SW480 (cell line): ENCODE measurements around the gene TMEM106C.
A peak's percentile ranks its signal among the peaks of the same experiment; 100 is the strongest.

Source experiments
- DNase-seq: peaks from one replicate; pipeline ENCODE4 v3.0.0-alpha.2; 2016; ENCODE audit warnings: low spot score

The TMEM106C gene

GRCh38 chr12:47963340-47964040 is at the start of gene TMEM106C:
Gene TMEM106C (plus strand): TSS chr12:47963596. CDS start chr12:47964237, 641 bp downstream.
- DNase-seq, result peak; percentile 85

- DNase-seq, result no peak
These were observed 42.5 kb upstream of the TMEM106C start for GRCh38 chr12:47920913-47921312.

- DNase-seq, result no peak
These were observed 41.5 kb upstream of the TMEM106C start for GRCh38 chr12:47921907-47922306.

GRCh38 chr12:47927346-47927745 is 36.0 kb upstream of the TMEM106C start:
- DNase-seq, result no peak

GRCh38 chr12:47930634-47931033 is 32.8 kb upstream of the TMEM106C start:
- no peak for DNase-seq

- no peak for DNase-seq
These were observed 32.2 kb upstream of the TMEM106C start for GRCh38 chr12:47931187-47931586.

- DNase-seq, result no peak
These were observed 28.2 kb upstream of the TMEM106C start for GRCh38 chr12:47935184-47935583.

- peak; percentile 55 for DNase-seq
These were observed 25.3 kb upstream of the TMEM106C start for GRCh38 chr12:47938093-47938492.

- no peak for DNase-seq
These were observed 24.8 kb upstream of the TMEM106C start for GRCh38 chr12:47938594-47938993.

GRCh38 chr12:47939009-47939601 is 24.3 kb upstream of the TMEM106C start:
- no peak for DNase-seq

GRCh38 chr12:47940773-47941474 is 22.5 kb upstream of the TMEM106C start:
- DNase-seq, result no peak

- no peak for DNase-seq
These were observed 22.0 kb upstream of the TMEM106C start for GRCh38 chr12:47941475-47941780.

- no peak for DNase-seq
These were observed 21.4 kb upstream of the TMEM106C start for GRCh38 chr12:47941871-47942613.

- no peak for DNase-seq
These were observed 20.7 kb upstream of the TMEM106C start for GRCh38 chr12:47942614-47943225.

- DNase-seq, result peak; percentile 65
These were observed 19.6 kb upstream of the TMEM106C start for GRCh38 chr12:47943623-47944340.

GRCh38 chr12:47944685-47945340 is 18.6 kb upstream of the TMEM106C start:
- no peak for DNase-seq

- no peak for DNase-seq
These were observed 18.1 kb upstream of the TMEM106C start for GRCh38 chr12:47945341-47945728.

- DNase-seq, result peak; percentile 27
These were observed 16.7 kb upstream of the TMEM106C start for GRCh38 chr12:47946413-47947323.

GRCh38 chr12:47947341-47947740 is 16.1 kb upstream of the TMEM106C start:
- no peak for DNase-seq
